ENCODE measurements around the gene SNAPC1. TPM values are rescaled to one million over a fixed set of nuclear protein-coding genes. Genes with fewer than 3 reads are reported as not detected.

SNAPC1 gene
- total RNA-seq, 1 donor from 2014 or later = 5.6 TPM

DNA sequence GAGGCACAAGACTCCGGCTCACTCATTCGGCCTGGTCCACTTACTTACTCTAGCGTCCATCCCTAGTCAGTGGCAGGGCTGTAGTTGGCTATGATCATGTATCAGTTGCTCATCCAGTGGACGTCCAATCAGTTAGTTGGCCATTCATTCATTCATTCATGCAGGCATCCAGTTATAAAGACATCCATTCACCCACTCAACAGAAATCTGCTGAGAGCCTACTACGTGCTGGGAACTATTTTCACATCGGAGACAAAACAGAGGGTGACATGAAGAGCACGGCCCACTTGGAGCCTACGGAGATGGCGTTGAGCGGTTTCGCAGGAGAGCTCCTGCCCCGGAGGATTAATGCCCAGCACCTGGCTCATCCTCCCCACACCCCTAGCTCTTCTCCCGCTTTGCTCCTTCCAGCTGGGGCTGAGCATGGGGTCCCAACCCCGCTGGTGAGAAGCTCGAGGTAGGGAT lies 49.7 kb downstream of the SNAPC1 start:
- TF ChIP-seq, protein P1, sequence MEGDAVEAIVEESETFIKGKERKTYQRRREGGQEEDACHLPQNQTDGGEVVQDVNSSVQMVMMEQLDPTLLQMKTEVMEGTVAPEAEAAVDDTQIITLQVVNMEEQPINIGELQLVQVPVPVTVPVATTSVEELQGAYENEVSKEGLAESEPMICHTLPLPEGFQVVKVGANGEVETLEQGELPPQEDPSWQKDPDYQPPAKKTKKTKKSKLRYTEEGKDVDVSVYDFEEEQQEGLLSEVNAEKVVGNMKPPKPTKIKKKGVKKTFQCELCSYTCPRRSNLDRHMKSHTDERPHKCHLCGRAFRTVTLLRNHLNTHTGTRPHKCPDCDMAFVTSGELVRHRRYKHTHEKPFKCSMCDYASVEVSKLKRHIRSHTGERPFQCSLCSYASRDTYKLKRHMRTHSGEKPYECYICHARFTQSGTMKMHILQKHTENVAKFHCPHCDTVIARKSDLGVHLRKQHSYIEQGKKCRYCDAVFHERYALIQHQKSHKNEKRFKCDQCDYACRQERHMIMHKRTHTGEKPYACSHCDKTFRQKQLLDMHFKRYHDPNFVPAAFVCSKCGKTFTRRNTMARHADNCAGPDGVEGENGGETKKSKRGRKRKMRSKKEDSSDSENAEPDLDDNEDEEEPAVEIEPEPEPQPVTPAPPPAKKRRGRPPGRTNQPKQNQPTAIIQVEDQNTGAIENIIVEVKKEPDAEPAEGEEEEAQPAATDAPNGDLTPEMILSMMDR (conservative IDR thresholded peaks at IDR 0.05) = no peak
- Mint-ChIP-seq H3K4me3 (peak overlapping the region; percentile 90), H3K9me3 (no peaks in the 10 kb centered on the region), H3K4me1 (ENCODE audit: unreplicated experiment) (peaks cover under 1% of the 10 kb centered on the region), H3K27ac (peak overlapping the region; percentile 32), H3K27me3 (peaks cover 74% of the 10 kb centered on the region), H3K36me3 (peaks cover 4% of the 10 kb centered on the region)
- DNase-seq (ENCODE audit: extremely low spot score, unreplicated experiment) = no peak

DNA sequence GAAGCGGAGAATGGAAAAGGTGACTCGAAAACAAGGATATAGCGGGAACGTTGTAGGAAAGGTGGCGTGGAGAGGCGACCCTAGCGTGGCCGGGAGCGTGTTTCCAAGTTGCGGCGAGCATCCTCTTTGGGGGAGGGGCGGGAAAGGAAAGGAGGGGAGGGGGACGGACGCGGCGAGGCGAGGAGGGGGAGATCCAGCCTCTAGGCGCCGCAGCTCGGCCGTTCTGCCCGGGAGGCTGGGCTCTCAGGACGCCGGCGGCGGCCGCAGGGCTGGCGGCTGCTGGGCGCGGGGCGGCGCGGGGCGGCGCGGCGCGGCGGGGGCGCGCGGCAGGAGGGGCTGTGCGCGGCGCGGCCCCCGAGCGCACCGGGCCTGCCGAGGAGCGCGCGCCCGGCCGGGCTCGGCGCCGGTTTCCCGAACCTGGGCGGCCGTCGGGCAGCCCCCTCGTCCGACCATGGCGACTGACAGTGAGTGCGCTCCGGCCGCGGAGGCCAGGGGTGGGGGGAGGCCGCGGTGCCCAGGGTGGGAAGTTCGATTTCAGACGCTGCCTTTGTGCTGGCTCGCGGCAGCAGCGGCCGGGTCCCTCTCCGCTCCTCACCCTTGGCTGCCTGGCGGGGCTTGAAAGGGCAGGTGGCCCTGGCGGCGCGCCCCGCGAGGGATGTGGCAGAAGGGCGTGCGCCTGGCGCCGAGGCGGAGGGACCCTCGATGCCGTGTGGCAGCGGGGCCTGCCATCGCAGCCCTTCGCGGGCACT lies 50.3 kb downstream of the SNAPC1 start, which contains the start of gene SYT16:
TSS of gene SYT16 (plus strand) at position 357 of the 749 bp plus-strand sequence.
- no peak for DNase-seq (ENCODE audit: extremely low spot score, unreplicated experiment)
- Mint-ChIP-seq H3K9me3 (no peaks in the 10 kb centered on the region), H3K27me3 (peaks cover 74% of the 10 kb centered on the region), H3K36me3 (peaks cover 4% of the 10 kb centered on the region), H3K4me1 (ENCODE audit: unreplicated experiment) (no peaks in the 10 kb centered on the region), H3K4me3 (peak within 1 kb of the TSS; percentile 90), H3K27ac (peak within 1 kb of the TSS; percentile 32)
- TF ChIP-seq, protein P1 (conservative IDR thresholded peaks at IDR 0.05) = no peak

DNA sequence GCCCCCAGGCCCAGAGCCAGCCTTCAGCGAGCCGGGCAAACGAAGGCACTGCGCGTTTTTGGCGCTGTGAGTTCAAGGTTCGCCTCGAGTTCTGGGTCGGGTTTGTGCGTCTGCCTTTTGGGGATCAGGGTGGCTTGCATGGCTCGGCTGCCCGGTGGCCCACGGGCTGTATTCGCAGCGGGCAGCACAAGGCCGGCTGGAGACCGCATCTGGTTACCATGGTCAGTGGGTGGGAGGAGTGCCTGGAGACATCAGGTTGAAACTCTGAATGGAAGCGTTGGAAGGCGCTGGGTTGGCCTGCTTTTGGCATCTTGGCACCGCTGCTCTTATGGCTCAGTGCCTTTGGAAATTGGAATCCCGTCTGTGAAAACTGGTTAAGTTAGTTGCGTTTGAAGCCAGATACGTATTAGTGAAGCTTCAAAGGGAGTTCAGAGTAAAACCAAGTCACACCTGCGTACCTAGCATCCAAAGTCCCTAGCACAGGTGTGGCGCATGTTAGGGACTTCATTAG lies 50.9 kb downstream of the SNAPC1 start:
- H3K36me3 Mint-ChIP-seq = peaks cover 4% of the 10 kb centered on the region
- H3K27me3 Mint-ChIP-seq = peaks cover 74% of the 10 kb centered on the region
- H3K9me3 Mint-ChIP-seq = no peaks in the 10 kb centered on the region
- DNase-seq (ENCODE audit: extremely low spot score, unreplicated experiment) = no peak
- H3K4me3 Mint-ChIP-seq = peak overlapping the region; percentile 88
- no peaks in the 10 kb centered on the region for H3K4me1 Mint-ChIP-seq (ENCODE audit: unreplicated experiment)
- H3K27ac Mint-ChIP-seq = no peak overlapping the region
- TF ChIP-seq, protein P1 (conservative IDR thresholded peaks at IDR 0.05) = no peak

DNA sequence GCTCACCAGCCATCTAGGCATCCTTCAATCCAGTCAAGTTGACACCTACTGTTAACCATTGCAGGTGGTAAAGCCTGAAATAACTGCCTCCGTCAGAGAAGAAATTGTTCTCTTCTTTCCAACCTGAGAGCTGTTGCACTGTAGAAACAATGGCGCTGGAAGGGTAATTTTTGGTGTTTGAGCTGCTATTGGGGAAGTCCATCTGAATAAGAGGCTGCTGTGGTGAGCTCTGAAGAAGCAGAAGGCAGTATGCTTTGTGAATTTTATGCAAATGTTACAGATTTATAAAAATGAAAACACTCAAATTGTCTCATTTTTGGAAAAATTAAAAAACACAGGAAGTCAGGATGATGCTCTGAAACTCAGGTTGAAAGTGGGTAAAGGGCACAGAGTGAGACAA lies 60.2 kb downstream of the SNAPC1 start:
- no peak for DNase-seq (ENCODE audit: extremely low spot score, unreplicated experiment)
- H3K36me3 Mint-ChIP-seq = no peaks in the 10 kb centered on the region
- TF ChIP-seq, protein P1 (conservative IDR thresholded peaks at IDR 0.05) = no peak
- H3K27ac Mint-ChIP-seq = no peak overlapping the region
- H3K4me3 Mint-ChIP-seq = no peak overlapping the region
- H3K4me1 Mint-ChIP-seq (ENCODE audit: unreplicated experiment) = no peaks in the 10 kb centered on the region
- no peaks in the 10 kb centered on the region for H3K9me3 Mint-ChIP-seq
- H3K27me3 Mint-ChIP-seq = peaks cover 7% of the 10 kb centered on the region

DNA sequence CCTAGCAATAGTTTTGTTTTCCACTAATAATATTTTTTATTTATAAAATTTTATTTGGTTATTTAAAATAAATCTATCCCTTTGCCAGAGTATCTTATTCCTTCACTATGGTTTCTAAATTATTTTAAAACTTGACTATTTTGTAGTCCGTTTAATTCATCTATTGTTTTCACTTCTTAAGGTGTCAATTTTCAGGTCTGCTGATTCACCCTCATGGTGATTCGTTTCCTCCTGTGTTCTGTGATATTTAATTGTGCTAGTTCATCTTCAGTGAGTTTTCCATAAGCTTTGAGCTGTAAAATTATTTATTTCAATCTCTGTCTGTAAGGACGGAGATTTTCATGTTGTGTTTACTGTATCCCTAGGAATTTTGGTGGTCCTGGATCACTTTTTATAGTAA lies 70.6 kb downstream of the SNAPC1 start:
- TF ChIP-seq, protein P1 (conservative IDR thresholded peaks at IDR 0.05) = no peak
- no peak overlapping the region for H3K27ac Mint-ChIP-seq
- H3K27me3 Mint-ChIP-seq = peaks cover 4% of the 10 kb centered on the region
- H3K4me3 Mint-ChIP-seq = no peak overlapping the region
- H3K4me1 Mint-ChIP-seq (ENCODE audit: unreplicated experiment) = no peaks in the 10 kb centered on the region
- no peak for DNase-seq (ENCODE audit: extremely low spot score, unreplicated experiment)
- no peaks in the 10 kb centered on the region for H3K9me3 Mint-ChIP-seq
- no peaks in the 10 kb centered on the region for H3K36me3 Mint-ChIP-seq

All from type B pancreatic cell (in vitro differentiated cells).